Type B pancreatic cell (in vitro differentiated cells): ENCODE results near the gene CDKAL1. TPM values are rescaled to one million over a fixed set of nuclear protein-coding genes. Genes with fewer than 3 reads are reported as not detected.

Experiments
- DNase-seq: peaks from one replicate; pipeline ENCODE4 v3.0.0; 2021; ENCODE audit warnings: mixed read lengths; ENCODE audit not compliant: unreplicated experiment; ENCODE audit errors: extremely low spot score
- H3K27ac Mint-ChIP-seq: 2 replicates; pipeline ENCODE4 v1.8.0; 2021; ENCODE audit warnings: mild to moderate bottlenecking, mixed read lengths
- H3K27me3 Mint-ChIP-seq: 2 replicates; pipeline ENCODE4 v1.8.0; 2021; ENCODE audit warnings: mixed read lengths
- H3K36me3 Mint-ChIP-seq: 2 replicates; pipeline ENCODE4 v1.8.0; 2021; ENCODE audit warnings: mixed read lengths
- H3K4me1 Mint-ChIP-seq: one replicate; pipeline ENCODE4 v1.8.0; 2021; ENCODE audit warnings: mixed read lengths; ENCODE audit not compliant: unreplicated experiment
- H3K4me3 Mint-ChIP-seq: 2 replicates; pipeline ENCODE4 v1.8.0; 2021; ENCODE audit warnings: mild to moderate bottlenecking, mixed read lengths
- H3K9me3 Mint-ChIP-seq: 2 replicates; pipeline ENCODE4 v1.8.0; 2021; ENCODE audit warnings: mixed read lengths
- total RNA-seq: library from RNA; stranded (reverse); gene quantifications from 2 replicates; pipeline ENCODE4 v1.2.1, GENCODE V29; 2021; ENCODE audit warnings: low replicate concordance
- TF ChIP-seq, protein P1 (sequence below): fragments of 200-600 bp; sonication (generic); conservative IDR thresholded peaks from 2 replicates; pipeline ENCODE4 v1.5.0; 2021; ENCODE audit warnings: antibody characterized with exemption, mild to moderate bottlenecking

The CDKAL1 gene
- total RNA-seq, 1 donor from 2014 or later = 21.0 TPM

DNA sequence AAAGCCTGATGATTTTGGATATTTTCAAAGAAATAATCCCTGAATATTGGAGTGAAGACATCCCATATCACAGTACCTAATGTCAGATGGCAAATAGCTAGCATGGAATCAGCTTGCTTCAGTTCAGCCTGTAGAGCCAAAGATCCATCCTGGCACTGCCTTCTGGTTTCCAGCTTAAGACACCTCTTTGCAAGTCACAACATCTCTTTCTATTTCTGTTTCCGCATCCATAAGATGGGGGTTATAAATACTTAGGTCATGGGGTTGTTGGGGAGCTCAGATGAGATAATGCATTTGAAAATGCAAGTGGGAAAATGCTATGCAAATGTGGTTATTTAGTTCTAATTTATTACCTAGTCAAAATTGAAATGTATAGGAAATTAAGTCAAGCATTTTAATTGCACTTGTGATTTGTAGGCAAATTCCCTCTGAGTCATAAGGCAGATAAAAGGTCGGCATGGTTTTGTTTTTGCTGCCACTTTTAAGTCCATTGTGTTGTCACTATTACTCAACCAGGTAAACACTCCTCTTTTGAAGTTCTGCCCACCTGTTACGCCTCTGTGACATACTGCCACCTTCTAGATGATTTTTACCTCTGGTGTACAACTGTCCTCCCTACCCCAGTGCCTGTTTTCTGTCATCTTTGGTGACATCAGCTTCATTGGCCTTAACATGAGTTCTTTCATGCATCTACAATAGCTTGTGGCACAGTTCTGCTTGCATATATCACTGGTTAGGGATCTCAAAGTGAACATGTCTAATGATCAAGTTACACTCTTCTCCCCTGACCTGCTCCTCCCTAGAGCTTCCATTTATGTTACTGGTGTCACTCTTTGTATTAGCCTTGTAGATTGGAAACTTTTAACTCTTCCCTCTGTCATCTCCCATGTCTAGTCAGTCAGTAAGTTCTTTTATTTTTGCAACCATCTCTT is 96.6 kb downstream of the CDKAL1 start:
- TF ChIP-seq, protein P1, sequence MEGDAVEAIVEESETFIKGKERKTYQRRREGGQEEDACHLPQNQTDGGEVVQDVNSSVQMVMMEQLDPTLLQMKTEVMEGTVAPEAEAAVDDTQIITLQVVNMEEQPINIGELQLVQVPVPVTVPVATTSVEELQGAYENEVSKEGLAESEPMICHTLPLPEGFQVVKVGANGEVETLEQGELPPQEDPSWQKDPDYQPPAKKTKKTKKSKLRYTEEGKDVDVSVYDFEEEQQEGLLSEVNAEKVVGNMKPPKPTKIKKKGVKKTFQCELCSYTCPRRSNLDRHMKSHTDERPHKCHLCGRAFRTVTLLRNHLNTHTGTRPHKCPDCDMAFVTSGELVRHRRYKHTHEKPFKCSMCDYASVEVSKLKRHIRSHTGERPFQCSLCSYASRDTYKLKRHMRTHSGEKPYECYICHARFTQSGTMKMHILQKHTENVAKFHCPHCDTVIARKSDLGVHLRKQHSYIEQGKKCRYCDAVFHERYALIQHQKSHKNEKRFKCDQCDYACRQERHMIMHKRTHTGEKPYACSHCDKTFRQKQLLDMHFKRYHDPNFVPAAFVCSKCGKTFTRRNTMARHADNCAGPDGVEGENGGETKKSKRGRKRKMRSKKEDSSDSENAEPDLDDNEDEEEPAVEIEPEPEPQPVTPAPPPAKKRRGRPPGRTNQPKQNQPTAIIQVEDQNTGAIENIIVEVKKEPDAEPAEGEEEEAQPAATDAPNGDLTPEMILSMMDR = no peak
- no peak overlapping the region for H3K27ac Mint-ChIP-seq

DNA sequence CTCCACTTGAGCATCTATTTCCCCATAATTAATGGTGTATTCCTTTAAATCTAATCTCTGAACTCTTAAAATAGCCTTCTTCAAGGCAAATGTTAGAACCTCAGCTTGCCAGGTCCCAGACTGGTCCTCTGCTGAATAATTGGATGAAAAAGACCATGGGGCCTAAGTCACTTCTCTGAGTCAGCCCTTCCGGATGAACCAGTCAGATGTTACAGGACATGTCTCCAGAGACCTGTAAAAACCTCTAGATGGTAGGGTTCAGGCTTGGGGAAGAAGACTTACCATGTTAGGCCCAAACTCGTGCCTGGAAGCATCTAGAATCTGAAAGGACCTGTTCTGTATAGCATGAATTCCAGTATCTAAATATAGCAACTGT is 97.3 kb downstream of the CDKAL1 start:
- no peak overlapping the region for H3K27ac Mint-ChIP-seq
- no peak for DNase-seq
- H3K4me1 Mint-ChIP-seq = peaks cover 6% of the 10 kb centered on the region
- H3K27me3 Mint-ChIP-seq = no peaks in the 10 kb centered on the region
- H3K36me3 Mint-ChIP-seq = peaks cover 20% of the 10 kb centered on the region
- no peak overlapping the region for H3K4me3 Mint-ChIP-seq
- TF ChIP-seq, protein P1 = no peak
- peaks cover 8% of the 10 kb centered on the region for H3K9me3 Mint-ChIP-seq

More for the DNA sequence above, 96.6 kb downstream of the CDKAL1 start:
- no peaks in the 10 kb centered on the region for H3K27me3 Mint-ChIP-seq
- DNase-seq = no peak
- peaks cover 6% of the 10 kb centered on the region for H3K4me1 Mint-ChIP-seq
- peaks cover 8% of the 10 kb centered on the region for H3K9me3 Mint-ChIP-seq
- peaks cover 15% of the 10 kb centered on the region for H3K36me3 Mint-ChIP-seq
- H3K4me3 Mint-ChIP-seq = no peak overlapping the region

DNA sequence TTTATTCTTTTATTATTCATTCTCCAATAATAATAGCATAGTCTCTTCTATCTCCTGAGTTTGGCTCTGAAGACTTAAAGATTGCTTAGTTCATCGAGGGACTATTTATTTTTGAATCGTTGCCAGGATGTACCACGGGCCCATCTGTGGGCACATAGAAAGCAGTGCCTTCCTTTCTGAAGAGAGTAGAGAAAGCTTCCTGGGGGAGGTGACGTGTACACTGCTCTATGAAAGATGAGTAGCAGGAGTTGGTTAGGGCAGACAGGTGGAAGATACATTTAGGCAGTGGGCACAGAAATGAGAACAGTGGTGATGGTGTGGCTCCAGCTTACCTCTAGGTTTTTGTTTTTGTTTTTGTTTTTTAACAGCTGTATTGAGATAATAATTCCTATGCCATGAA is 98.4 kb downstream of the CDKAL1 start:
- no peak for DNase-seq
- peaks cover 8% of the 10 kb centered on the region for H3K9me3 Mint-ChIP-seq
- no peak overlapping the region for H3K4me3 Mint-ChIP-seq
- peaks cover 6% of the 10 kb centered on the region for H3K4me1 Mint-ChIP-seq
- no peak overlapping the region for H3K27ac Mint-ChIP-seq
- H3K27me3 Mint-ChIP-seq = no peaks in the 10 kb centered on the region
- TF ChIP-seq, protein P1 = no peak
- peaks cover 20% of the 10 kb centered on the region for H3K36me3 Mint-ChIP-seq

DNA sequence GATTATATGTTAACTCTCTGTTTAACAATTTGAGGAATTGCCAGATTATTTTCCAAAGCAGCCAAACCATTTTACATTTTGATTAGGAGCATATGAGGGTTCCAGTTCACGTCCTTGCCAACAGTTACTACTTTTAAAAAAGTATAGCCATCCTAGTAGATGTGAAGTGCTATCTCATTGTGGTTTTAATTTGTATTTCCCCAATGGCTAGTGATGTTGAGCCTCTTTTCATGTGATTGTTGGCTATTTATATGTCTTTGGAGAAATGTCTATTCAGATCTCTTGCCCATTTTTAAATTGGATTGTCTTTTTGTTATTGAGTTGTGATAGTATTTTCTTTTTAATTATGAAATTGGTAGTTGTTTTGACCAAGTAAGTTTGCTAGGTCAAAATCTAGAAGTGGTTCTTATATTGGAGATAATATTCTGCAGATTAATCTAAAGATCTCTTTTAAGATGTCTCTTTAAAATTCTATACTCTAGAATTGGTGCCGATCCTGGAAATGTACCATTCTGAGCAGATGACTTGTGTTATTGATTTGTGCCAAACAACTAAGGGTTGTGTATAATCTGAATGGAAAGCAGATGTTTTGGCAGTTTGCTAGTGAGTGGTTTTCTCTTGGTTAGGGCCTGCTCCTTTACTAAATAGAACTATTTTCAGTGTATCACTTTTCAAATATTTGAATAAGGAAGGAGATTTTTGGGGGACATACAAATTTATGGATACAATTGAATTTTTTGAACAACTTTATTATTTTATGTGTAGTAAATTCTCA is 99.5 kb downstream of the CDKAL1 start:
- Mint-ChIP-seq H3K27ac (no peak overlapping the region), H3K4me1 (peaks cover 6% of the 10 kb centered on the region), H3K9me3 (peaks cover 8% of the 10 kb centered on the region), H3K4me3 (no peak overlapping the region), H3K36me3 (peaks cover 20% of the 10 kb centered on the region), H3K27me3 (no peaks in the 10 kb centered on the region)
- TF ChIP-seq, protein P1 = no peak
- no peak for DNase-seq

DNA sequence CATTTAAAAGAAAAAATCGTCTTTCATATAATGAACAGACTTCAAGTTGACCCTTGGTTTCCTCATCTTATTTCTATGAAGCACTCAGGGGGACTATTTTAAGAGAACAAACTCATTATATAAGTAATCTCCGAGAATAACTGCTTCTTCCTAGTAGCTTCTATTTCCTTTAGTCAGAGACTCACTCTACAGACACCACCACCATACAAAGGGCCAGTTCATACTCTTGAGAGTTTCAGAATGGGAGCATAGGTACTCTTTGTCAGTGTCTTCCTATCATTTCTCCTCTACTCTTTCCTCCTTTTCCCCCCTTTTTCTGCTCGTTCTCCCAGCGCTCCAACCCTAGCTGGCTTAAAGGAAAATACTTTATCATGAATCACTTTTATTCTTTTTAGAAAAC is 104.9 kb downstream of the CDKAL1 start:
- peaks cover 16% of the 10 kb centered on the region for H3K36me3 Mint-ChIP-seq
- peaks cover 9% of the 10 kb centered on the region for H3K9me3 Mint-ChIP-seq
- H3K4me1 Mint-ChIP-seq = peaks cover 5% of the 10 kb centered on the region
- H3K27ac Mint-ChIP-seq = no peak overlapping the region
- no peak for DNase-seq
- H3K4me3 Mint-ChIP-seq = no peak overlapping the region
- H3K27me3 Mint-ChIP-seq = no peaks in the 10 kb centered on the region
- TF ChIP-seq, protein P1 = no peak
